Immature natural killer cell (primary cell): ENCODE measurements around the gene PEX26. TPM values are rescaled to one million over a fixed set of nuclear protein-coding genes. Genes with fewer than 3 reads are reported as not detected.
"Not testable (repeated sequence)": the region's sequence is repeated elsewhere in the genome, so short reads cannot be mapped to it uniquely, and the experiment has no call there.

Experiments
- DNase-seq, 3 donors: peaks; one replicate each; pipeline ENCODE4 v3.0.0; 2022; ENCODE audit warnings: mixed read lengths in 1 of 3
- H3K27ac Mint-ChIP-seq, 6 donors: one replicate each; pipeline ENCODE4 v1.8.0; 2020; ENCODE audit warnings: mixed read lengths in 6 of 6, mild to moderate bottlenecking in 5 of 6, inconsistent platforms in 4 of 6, moderate library complexity in 3 of 6
- H3K27me3 Mint-ChIP-seq, 3 donors: one replicate each; pipeline ENCODE4 v1.8.0; 2020 to 2021; ENCODE audit warnings: low read depth in 3 of 3, mild to moderate bottlenecking in 3 of 3, mixed read lengths in 3 of 3, moderate library complexity in 3 of 3, inconsistent platforms in 1 of 3
- H3K36me3 Mint-ChIP-seq, 3 donors: one replicate each; pipeline ENCODE4 v1.8.0; 2020; ENCODE audit warnings: mixed read lengths in 3 of 3, inconsistent platforms in 2 of 3, mild to moderate bottlenecking in 2 of 3
- H3K4me1 Mint-ChIP-seq, 2 donors: one replicate each; pipeline ENCODE4 v1.8.0; 2020; ENCODE audit warnings: inconsistent platforms in 2 of 2, mild to moderate bottlenecking in 2 of 2, mixed read lengths in 2 of 2, moderate library complexity in 1 of 2
- H3K4me3 Mint-ChIP-seq, 5 donors: one replicate each; pipeline ENCODE4 v1.8.0; 2020; ENCODE audit warnings: mild to moderate bottlenecking in 5 of 5, mixed read lengths in 5 of 5, inconsistent platforms in 3 of 5, moderate library complexity in 3 of 5
- H3K9me3 Mint-ChIP-seq, 6 donors: one replicate each; pipeline ENCODE4 v1.8.0; 2020; ENCODE audit warnings: mild to moderate bottlenecking in 6 of 6, mixed read lengths in 6 of 6, inconsistent platforms in 4 of 6, moderate library complexity in 3 of 6
- polyA plus RNA-seq, 3 donors: library from polyadenylated mRNA; unstranded; fragments of 300-500 nt; fragmentation: Illumina TruSeq; gene quantifications; one replicate each; pipeline ENCODE4 v1.2.3, GENCODE V29; 2021

Gene PEX26
- polyA plus RNA-seq, 3 donors from 2014 or later, result 0.27 to 6.4 (median 5.1) TPM

DNA sequence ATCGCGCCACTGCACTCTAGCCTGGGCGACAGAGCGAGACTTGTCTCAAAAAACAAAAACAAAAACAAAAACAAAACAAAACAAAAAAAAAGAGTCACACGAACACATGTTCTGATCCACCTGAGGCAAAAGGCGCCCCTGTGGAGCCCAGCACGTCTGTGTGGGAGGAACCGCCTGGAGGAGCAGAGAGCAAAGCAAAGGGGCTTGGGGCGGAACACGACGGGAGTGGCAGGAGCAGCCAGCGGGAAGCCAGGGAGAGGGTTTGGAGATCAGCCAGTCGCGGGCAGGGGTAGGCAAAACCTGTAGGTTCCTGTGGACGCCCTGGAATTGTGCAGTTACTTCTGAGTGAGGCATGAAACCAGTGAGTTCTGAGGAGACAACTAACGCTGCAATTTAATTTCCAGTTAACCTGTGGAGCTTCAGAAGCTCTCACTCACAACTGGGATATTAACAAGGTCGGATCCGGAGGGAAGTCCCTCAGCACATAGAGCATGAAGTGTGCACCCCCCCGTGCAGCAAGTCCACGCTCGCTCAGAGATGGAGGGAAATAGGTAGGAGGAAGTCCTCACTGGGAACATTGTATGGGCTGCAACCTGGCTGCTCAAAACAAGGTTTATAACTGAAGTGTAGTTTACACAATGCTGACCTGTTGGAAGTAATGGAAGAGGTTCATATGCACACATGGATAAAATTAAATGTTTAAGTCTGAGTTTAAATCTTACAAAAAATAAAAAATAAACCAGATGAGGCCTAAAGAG is 59.0 kb downstream of the PEX26 start:
- H3K27me3 Mint-ChIP-seq, result peaks cover 0 to 3% (median 2%) of the 10 kb centered on the region in 3 donors
- no peak for DNase-seq
- H3K4me1 Mint-ChIP-seq, result no peaks in the 10 kb centered on the region
- no peak overlapping the region for H3K27ac Mint-ChIP-seq
- no peaks in the 10 kb centered on the region for H3K9me3 Mint-ChIP-seq
- no peak overlapping the region for H3K4me3 Mint-ChIP-seq
- H3K36me3 Mint-ChIP-seq, result peaks cover 10 to 23% (median 11%) of the 10 kb centered on the region in 3 donors

DNA sequence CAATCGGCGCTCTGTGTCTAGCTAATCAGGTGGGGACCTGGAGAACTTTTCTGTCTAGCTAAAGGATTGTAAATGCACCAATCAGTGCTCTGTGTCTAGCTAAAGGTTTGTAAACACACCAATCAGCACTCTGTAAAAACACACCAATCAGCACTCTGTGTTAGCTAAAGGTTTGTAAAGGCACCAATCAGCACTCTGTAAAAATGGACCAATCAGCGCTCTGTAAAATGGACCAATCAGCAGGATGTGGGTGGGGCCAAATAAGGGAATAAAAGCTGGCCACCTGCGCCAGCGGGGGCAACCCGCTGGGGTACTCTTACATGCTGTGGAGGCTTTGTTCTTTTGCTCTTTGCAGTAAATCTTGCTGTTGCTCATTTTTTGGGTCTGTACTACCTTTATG is 63.2 kb downstream of the PEX26 start:
- not testable (repeated sequence) for DNase-seq, H3K4me3 Mint-ChIP-seq, H3K9me3 Mint-ChIP-seq, H3K27me3 Mint-ChIP-seq, H3K4me1 Mint-ChIP-seq, H3K27ac Mint-ChIP-seq
- peaks cover 8 to 14% (median 14%) of the 10 kb centered on the region in 3 donors for H3K36me3 Mint-ChIP-seq

DNA sequence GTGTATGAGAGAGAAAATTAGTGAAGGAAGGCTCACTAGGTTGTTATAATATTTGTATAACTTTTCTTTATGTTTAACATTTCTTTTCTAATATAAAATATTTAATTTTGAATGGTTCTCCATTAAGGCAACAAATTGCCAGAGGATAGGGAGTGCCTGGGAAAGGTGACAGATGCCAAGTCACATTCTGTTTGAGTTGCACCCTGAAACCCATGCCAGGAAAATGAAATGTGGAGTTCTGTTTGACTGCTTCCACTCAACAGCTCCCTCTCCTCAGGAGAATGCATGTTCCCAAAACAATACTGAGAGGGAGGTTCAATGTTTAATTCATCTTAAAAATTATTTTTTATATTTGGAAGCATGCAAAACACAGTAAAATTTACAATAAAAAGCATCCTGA is 66.3 kb downstream of the PEX26 start:
- H3K4me3 Mint-ChIP-seq, result no peak overlapping the region
- peaks cover 10 to 18% of the 10 kb centered on the region in 2 donors for H3K4me1 Mint-ChIP-seq
- peaks cover 3 to 14% (median 10%) of the 10 kb centered on the region in 3 donors for H3K36me3 Mint-ChIP-seq

DNA sequence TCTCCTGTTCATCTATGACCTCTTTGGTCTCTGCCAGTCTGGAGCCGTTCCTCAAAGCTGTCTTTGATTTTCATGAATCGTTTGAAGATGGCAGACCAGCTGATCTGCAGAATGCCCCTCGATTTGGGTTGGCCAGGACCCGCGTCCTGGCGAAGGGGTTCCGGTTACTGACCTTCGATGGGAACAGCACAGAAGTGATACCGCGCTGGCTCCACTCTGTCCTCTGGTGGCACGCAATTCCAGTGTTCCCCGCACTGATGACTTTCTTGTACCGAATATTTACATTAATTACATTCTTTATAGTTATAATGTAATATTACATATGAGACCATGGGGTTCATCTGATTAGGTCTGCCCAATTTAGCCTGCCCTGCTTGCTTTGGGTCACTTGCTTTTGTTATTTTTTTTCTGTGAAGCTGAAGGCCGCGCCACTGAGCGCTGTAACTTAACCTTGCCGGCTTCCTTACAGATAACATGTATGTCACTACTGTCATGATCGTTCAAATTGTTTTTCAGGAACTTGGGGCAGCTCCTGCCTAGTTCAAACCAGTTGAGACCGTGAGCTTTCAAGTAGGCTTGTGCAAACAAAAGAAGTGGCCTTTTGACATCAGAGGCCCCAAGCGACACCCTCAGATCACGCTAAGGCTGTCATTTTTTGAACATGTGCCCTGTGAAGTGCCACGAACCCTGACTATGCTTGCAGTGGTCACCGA is 68.0 kb downstream of the PEX26 start:
- peaks cover 3 to 7% (median 5%) of the 10 kb centered on the region in 3 donors for H3K36me3 Mint-ChIP-seq

More for the DNA sequence above, 66.3 kb downstream of the PEX26 start:
- H3K27me3 Mint-ChIP-seq, result peaks cover 0 to 2% (median 0%) of the 10 kb centered on the region in 3 donors
- DNase-seq, result no peak
- H3K9me3 Mint-ChIP-seq, result peaks cover 0 to 1% (median 0%) of the 10 kb centered on the region in 6 donors
- H3K27ac Mint-ChIP-seq, result no peak overlapping the region

DNA sequence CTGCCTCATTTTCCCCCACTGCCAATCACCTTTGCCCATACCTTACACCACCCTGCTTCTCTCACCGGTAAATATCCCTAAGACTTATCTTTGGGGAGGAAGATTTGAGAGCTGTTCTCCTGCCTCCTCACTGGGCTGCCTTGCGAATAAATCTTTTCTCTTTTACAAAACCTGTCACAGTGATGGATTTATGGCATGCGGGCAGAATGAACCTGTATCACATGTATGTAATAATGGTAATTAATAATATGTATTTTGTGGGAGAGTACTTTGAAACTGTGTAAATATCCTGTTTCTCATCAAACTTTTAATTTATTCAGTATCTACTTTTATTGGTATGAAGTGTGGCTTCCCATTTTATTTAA is 68.6 kb downstream of the PEX26 start:
- Mint-ChIP-seq H3K27ac (peak overlapping the region in 1 of 6 donors; percentile 10), H3K9me3 (peaks cover 0 to 1% (median 0%) of the 10 kb centered on the region in 6 donors), H3K27me3 (peaks cover 0 to 3% (median 2%) of the 10 kb centered on the region in 3 donors), H3K4me3 (no peak overlapping the region), H3K4me1 (peaks cover 26 to 38% of the 10 kb centered on the region in 2 donors), H3K36me3 (peaks cover under 1 to 5% (median 1%) of the 10 kb centered on the region in 3 donors)
- no peak for DNase-seq

More for the DNA sequence above, 68.0 kb downstream of the PEX26 start:
- peaks cover 0 to 1% (median 0%) of the 10 kb centered on the region in 6 donors for H3K9me3 Mint-ChIP-seq
- no peak for DNase-seq
- H3K4me3 Mint-ChIP-seq, result no peak overlapping the region
- no peak overlapping the region for H3K27ac Mint-ChIP-seq
- H3K4me1 Mint-ChIP-seq, result peaks cover 22 to 32% of the 10 kb centered on the region in 2 donors
- peaks cover 0 to 3% (median 2%) of the 10 kb centered on the region in 3 donors for H3K27me3 Mint-ChIP-seq

DNA sequence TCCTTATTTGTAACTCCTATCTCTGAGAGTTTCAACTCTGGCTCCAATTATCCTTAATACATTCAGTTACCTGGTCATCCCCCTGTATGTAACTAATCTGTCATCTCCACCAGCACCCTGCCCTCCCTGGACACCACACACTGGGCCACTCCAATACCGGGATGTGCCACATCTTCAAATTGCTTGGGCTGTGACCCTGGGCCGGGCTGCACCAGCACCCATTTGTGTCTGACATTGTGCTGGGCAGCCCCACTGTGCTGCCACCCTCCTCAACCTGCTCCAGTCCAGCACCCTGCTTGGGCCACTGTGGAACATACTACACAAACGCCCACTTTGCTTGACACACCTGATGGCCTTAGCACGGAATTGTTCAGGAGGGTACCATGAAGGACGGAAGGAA is 70.0 kb downstream of the PEX26 start:
- Mint-ChIP-seq H3K27ac (peak overlapping the region in 2 of 6 donors; percentile 6 to 39), H3K4me1 (peaks cover 28 to 46% of the 10 kb centered on the region in 2 donors), H3K36me3 (no peaks in the 10 kb centered on the region), H3K9me3 (peaks cover 0 to 1% (median 0%) of the 10 kb centered on the region in 6 donors), H3K4me3 (peak overlapping the region in 2 of 5 donors; percentile 2 to 86), H3K27me3 (peaks cover 0 to 3% (median 2%) of the 10 kb centered on the region in 3 donors)
- DNase-seq, result no peak

DNA sequence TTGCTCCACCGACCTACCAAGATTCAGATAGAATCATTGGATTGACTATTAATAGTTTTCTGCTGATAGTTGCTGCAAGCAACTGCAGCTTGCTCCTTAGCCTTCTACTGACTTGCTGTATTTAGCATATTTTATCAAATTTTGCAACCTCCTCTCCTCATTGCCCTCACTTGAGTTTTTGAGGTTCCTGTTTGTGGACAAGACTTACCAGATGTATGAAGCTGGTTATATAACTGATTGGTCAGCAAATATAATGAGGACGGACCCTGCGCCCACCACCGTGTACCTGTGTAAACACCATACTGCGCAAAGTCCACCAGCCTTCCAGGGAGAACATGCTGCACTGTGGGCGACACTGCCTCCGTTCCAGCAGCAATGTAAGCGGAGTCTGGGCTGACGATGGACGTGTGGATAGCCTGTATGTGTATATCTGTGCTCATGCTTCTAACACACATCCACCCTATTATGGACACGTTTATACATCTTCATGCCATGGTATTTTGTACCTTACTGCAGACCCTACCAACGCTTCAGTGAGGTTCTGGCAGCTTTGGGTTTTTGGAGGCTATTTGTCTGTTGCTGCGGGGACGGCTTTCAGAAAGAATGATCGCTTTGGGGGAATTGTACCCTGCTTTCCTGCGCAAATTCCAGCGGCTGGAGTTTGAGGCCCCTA is 70.6 kb downstream of the PEX26 start:
- peak overlapping the region; percentile 21 to 93 (median 89) for H3K4me3 Mint-ChIP-seq
- peak overlapping the region in 5 of 6 donors; percentile 8 to 86 (median 19) for H3K27ac Mint-ChIP-seq
- no peaks in the 10 kb centered on the region for H3K36me3 Mint-ChIP-seq
- H3K9me3 Mint-ChIP-seq, result peaks cover 0 to 1% (median 0%) of the 10 kb centered on the region in 6 donors
- no peak for DNase-seq
- H3K4me1 Mint-ChIP-seq, result peaks cover 29 to 48% of the 10 kb centered on the region in 2 donors
- H3K27me3 Mint-ChIP-seq, result peaks cover 0 to 3% (median 2%) of the 10 kb centered on the region in 3 donors

DNA sequence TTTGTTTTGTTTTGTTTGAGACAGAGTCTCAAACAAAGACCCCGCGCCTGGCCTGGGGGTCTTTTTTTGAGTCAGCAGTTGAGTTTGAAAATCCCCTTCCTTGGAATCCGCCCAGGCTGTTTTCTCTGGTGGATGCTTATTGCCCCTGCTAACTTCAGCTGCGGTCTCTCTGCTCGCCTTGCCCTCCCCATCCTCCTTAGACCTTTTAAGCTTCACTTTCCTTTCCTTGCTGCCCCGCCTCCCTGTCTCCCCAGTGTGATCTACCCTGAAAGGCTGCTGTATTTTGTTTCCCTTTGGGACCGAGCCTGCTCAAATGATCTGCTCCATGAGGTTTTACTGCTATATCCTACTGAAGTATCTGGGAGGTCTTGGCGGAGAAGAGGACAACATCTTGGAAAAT is 74.7 kb downstream of the PEX26 start:
- Mint-ChIP-seq H3K4me1 (peaks cover 29 to 52% of the 10 kb centered on the region in 2 donors), H3K4me3 (peak overlapping the region in 3 of 5 donors; percentile 17 to 49 (median 18)), H3K36me3 (peaks cover 0 to 11% (median 6%) of the 10 kb centered on the region in 3 donors), H3K27ac (peak overlapping the region in 5 of 6 donors; percentile 2 to 78 (median 57)), H3K9me3 (no peaks in the 10 kb centered on the region), H3K27me3 (peaks cover 0 to 3% (median 0%) of the 10 kb centered on the region in 3 donors)
- DNase-seq, result no peak

DNA sequence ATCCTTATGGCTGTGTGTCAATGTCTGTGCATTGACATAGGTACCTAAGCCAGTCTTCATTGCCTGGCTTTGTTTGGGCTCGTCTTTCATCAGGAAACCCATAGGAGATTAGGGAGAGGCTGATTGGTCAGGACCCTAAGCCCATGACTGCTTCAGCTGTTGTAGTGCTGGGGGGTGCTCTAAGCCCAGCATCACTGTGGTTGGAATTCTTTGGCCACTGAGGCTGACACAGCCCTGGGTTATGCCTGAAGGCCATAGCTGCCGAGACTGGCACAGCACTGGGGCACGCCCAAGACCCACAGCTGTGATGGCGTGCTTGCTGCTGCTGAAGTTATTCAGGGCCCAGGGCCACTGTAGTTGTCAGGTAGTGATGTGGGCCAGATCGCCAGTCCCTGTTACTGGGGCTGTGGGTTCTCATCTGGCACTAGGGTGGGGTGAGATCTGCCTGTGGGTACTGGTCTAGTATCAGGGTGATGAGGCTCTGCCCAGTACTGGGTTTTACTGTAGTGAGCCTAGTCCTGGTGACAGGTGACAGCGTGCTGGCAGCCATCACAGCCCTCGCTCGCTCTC is 77.1 kb downstream of the PEX26 start:
- peaks cover 0 to 2% (median 0%) of the 10 kb centered on the region in 3 donors for H3K27me3 Mint-ChIP-seq
- peaks cover 0 to 14% (median 12%) of the 10 kb centered on the region in 3 donors for H3K36me3 Mint-ChIP-seq
- H3K27ac Mint-ChIP-seq, result no peak overlapping the region
- no peaks in the 10 kb centered on the region for H3K9me3 Mint-ChIP-seq
- H3K4me1 Mint-ChIP-seq, result peaks cover 16 to 31% of the 10 kb centered on the region in 2 donors
- DNase-seq, result no peak
- no peak overlapping the region for H3K4me3 Mint-ChIP-seq

Other genes with a start within 250 kb of the PEX26 start
- 1 to 10 TPM in 2 of 3 donors, not detected in 1; 1.1 to 2.3 TPM for gene MICAL3, start 53.4 kb upstream of the PEX26 start, polyA plus RNA-seq
- 1 to 10 TPM in 2 of 3 donors, not detected in 1; 2.2 to 2.9 TPM for gene TUBA8, start 32.8 kb downstream of the PEX26 start, polyA plus RNA-seq
- 10 to 100 TPM; 13.1 to 25.5 (median 16.9) TPM for gene USP18, start 72.2 kb downstream of the PEX26 start, polyA plus RNA-seq